ENCODE measurements around the gene DENND4B. TPM values are rescaled to one million over a fixed set of nuclear protein-coding genes. Genes with fewer than 3 reads are reported as not detected.
"Not testable (repeated sequence)": the region's sequence is repeated elsewhere in the genome, so short reads cannot be mapped to it uniquely, and the experiment has no call there.

Gene DENND4B
- total RNA-seq = 17.3 and 18.0 TPM in 2 replicates

GRCh38 chr1:153946622-153947241, at the start of gene DENND4B:
Gene DENND4B, minus strand, starts transcription at chr1:153946718. Its CDS starts 2,344 bp downstream, at chr1:153944374.
- peak; percentile 89 for DNase-seq

- no peak for DNase-seq
Observed at GRCh38 chr1:153995640-153996039, 49.1 kb upstream of the DENND4B start.

- DNase-seq = no peak
Observed at GRCh38 chr1:153995202-153995601, 48.7 kb upstream of the DENND4B start.

GRCh38 chr1:153991806-153992205, 45.3 kb upstream of the DENND4B start:
- DNase-seq = no peak

- DNase-seq = peak; percentile 14
Observed at GRCh38 chr1:153991151-153991630, 44.7 kb upstream of the DENND4B start.

- peak; percentile 98 for DNase-seq
Observed at GRCh38 chr1:153990468-153991150, 44.1 kb upstream of the DENND4B start, which contains the start of gene RPS27. Gene RPS27, plus strand, starts transcription at chr1:153990762. Its CDS starts 35 bp downstream, at chr1:153990797.

- no peak for DNase-seq
Observed at GRCh38 chr1:153987621-153988020, 41.1 kb upstream of the DENND4B start.

- DNase-seq = peak; percentile 87
Observed at GRCh38 chr1:153985941-153986761, 39.6 kb upstream of the DENND4B start, which contains the start of gene RAB13. Gene RAB13, minus strand, starts transcription at chr1:153986339. Its CDS starts 103 bp downstream, at chr1:153986236.

GRCh38 chr1:153985341-153985912, 38.9 kb upstream of the DENND4B start:
- peak; percentile 54 for DNase-seq

- DNase-seq = no peak
Observed at GRCh38 chr1:153984123-153984894, 37.8 kb upstream of the DENND4B start.

GRCh38 chr1:153981735-153982134, 35.2 kb upstream of the DENND4B start:
- not testable (repeated sequence) for DNase-seq

- not testable (repeated sequence) for DNase-seq
Observed at GRCh38 chr1:153979091-153979490, 32.6 kb upstream of the DENND4B start.

- no peak for DNase-seq
Observed at GRCh38 chr1:153978274-153978909, 31.9 kb upstream of the DENND4B start.

- peak; percentile 88 for DNase-seq
Observed at GRCh38 chr1:153977250-153978240, 31.0 kb upstream of the DENND4B start, which contains the start of gene JTB. Gene JTB, minus strand, starts transcription at chr1:153977674. Its CDS starts 422 bp downstream, at chr1:153977252.

GRCh38 chr1:153976819-153977249, 30.3 kb upstream of the DENND4B start:
- peak; percentile 10 for DNase-seq

- DNase-seq = no peak
Observed at GRCh38 chr1:153973525-153973924, 27.0 kb upstream of the DENND4B start.

GRCh38 chr1:153973071-153973470, 26.6 kb upstream of the DENND4B start:
- no peak for DNase-seq

GRCh38 chr1:153970346-153970745, 23.8 kb upstream of the DENND4B start:
- no peak for DNase-seq

- no peak for DNase-seq
Observed at GRCh38 chr1:153968972-153969371, 22.5 kb upstream of the DENND4B start.

GRCh38 chr1:153968408-153968807, 21.9 kb upstream of the DENND4B start:
- DNase-seq = no peak
